SK-MEL-5 (cell line): Measurements from ENCODE around the gene CRLF2. TPM values are rescaled to one million over a fixed set of nuclear protein-coding genes. Genes with fewer than 3 reads are reported as not detected.
A peak's percentile ranks its signal among the peaks of the same experiment; 100 is the strongest.
"Not testable (repeated sequence)": the region's sequence is repeated elsewhere in the genome, so short reads cannot be mapped to it uniquely, and the experiment has no call there.

Experiments
- DNase-seq: peaks from one replicate; pipeline ENCODE4 v3.0.0-alpha.2; 2016; ENCODE audit warnings: low read depth, low spot score
- in situ Hi-C: cut with HindIII; loops from 2 replicates; pipeline ENCODE4 v1.10.0; 2016; ENCODE audit warnings: low sequenced_read_pairs, high pct_unique_total_duplicates, low pct_unique_long_range_greater_than_20kb
- total RNA-seq: library from RNA; depleted of rRNA; stranded (reverse); fragments of >200 nt; shearing (Covaris generic); gene quantifications from 2 replicates; pipeline ENCODE4 v1.2.3, GENCODE V29; 2014

Gene CRLF2
- total RNA-seq, 1 experiment from 2014 or later, result 1.1 TPM

DNA sequence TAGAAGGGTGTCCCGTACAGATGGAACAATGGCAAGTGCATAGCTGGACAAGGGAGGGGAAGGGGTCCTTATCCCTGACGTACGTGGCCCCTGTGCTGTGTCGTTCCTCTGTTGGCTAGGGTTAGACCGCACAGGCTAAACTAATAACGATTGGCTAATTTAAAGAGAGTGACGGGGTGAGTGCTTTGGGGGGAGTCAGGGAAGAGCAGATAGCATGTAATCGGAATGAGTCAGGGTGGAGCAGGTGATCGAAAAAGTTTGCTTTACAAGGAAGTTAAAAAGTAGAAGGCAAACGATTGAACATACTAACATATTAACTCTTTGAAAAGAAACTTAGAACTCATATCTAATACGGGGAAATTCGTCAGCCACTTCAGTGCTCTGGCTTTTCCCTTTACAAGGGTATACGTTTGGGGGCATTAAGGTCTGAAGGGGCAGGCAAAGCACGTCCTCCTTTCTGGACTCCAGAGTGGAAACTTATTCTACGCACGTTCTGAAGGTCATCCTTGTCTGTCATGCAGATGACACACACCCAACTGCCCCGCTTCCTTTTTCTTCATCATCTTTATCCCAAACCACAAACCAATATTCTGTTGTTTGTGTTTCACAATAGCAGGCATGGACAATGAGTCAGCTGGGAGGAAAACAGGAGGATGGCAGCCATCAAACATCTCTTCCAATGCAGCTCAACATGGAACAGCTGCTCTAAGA, 10.2 kb upstream of the CRLF2 start:
- in situ Hi-C loops, result no loop called here
- no peak for DNase-seq

DNA sequence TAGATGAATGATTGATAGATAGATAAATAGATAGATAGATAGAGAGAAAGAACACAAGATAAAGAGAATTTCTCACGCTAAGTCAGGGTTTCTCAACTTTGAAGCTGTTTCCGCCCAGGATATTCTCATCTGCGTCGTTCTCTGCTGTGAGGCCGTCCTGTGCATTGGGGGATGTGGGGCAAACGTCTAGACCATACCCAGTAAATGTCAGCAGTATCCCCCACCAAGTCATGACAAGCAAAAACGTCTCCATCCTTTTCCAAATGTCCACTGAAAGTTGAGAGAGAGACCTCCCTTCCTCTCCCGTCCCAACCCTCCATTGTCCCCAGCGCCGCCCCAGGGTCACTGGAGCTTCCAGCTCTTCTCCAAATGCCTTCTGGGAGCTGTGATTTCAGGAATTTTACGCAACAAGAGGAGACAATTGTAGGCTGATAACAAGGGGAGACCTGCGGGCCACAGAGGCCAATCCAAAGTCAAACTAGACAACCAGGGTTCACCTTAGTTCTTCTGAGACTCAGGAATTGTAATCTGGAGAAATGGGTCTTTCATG, 8.9 kb upstream of the CRLF2 start:
- DNase-seq, result no peak
- in situ Hi-C loops, result no loop called here

DNA sequence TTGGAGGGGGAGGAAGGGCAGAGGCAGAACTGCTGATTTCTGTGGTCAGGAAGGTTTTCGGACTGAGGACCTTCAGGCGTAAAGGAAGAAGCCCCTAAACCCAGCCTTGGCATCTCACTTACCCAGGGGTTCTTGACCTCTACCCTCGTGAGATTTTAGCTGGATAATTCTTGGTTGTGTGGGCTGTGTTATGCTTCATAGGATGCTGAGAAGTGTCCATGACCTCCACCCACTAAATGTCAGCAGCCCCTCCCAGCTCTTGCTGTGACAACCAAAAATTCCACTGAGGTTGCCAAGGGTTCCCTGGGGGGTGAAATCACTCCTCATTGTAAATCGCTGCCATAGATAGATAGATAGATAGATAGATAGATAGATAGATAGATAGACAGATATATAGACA, 5.8 kb upstream of the CRLF2 start:
- DNase-seq, result no peak
- in situ Hi-C loops, result no loop called here

DNA sequence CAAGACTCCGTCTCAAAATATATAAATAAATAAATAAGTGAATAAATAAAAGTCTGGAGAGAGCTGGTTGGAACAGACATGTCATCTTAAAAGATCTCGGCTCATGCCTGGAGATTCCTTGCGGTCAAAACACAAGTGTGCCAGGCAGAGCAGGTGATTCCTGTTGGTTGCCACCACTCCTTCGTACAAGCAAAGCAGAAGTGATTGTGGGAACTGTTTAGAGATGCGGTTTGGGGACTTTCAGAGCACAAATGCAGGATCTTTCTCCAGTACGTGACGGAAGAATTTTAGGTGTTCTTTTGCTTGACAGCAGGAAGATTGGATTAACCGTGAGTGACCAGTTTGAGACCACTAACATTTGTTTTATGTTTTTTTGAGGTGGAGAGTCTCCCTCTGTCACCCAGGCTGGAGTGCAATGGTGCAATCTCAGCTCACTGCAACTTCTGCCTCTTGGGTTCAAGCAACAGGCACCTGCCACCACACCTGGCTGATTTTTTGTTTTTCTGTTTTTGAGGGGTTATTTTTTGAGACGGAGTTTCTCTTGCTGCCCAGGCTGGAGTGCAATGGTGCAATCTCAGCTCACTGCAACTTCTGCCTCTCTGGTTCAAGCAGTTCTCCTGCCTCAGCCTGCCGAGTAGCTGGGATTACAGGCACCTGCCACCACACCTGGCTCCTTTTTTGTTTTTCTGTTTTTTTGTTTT, 2.8 kb upstream of the CRLF2 start:
- DNase-seq, result no peak
- in situ Hi-C loops, result no loop called here

DNA sequence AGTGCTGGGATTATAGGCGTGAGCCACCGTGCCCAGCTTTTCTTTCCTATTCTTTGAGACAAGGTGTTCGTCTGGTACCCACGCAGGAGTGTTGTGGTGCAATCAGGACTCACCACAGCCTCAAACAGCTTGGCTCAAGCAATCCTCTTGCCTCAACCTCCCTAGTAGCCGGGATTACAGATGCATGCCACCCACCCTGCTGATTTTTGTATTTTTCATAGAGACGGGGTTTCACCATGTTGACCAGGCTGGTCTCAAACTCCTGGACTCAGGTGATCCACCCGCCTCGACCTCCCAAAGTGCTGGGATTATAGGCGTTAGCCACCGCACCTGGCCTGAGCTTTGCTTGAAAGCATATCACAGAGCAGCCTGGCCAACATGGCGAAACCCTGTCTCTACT, 1.5 kb upstream of the CRLF2 start:
- no peak for DNase-seq
- in situ Hi-C loops, result no loop called here

DNA sequence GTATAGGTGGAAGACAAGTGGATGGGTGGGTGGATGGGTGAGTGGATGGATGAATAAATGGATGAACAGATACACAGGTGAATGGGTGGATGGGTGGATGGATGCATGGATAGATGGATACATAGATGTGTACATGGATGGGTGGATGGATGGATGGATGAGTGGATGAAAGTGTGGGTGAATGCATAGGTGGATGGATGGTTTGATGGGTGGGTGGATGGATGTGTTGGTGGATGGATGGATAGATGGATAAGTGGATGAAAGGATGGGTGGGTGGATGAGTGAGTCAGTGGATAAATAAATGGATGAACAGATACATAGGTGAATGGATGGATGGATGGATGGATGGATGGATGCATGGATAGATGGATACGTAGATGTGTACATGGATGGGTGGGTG, 1.6 kb downstream of the CRLF2 start:
- DNase-seq, result no peak
- in situ Hi-C loops, result no loop called here

DNA sequence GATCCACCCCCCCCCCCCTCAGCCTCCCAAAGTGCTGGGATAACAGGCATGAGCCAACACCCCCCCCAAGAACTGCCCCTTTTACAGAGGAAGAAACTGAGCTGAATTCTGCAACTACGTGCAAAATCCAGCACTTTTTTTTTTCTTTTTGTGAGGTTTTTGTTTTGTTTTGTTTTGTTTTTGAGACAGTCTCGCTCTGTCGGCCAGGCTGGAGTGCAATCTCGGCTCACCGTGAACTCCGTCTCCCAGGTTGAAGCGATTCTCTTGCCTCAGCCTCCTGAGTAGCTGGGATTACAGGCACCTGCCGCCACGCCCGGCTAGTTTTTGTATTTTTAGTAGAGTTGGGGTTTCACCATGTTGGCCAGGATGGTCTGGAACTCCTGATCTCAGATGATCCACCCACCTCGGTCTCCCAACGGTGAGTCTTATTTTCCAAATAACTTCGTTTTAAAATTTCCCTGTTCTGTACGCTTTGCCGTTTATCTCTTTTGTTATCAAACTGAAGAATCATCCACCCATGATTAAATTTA, 4.9 kb downstream of the CRLF2 start:
- DNase-seq, result no peak
- in situ Hi-C loops, result no loop called here

DNA sequence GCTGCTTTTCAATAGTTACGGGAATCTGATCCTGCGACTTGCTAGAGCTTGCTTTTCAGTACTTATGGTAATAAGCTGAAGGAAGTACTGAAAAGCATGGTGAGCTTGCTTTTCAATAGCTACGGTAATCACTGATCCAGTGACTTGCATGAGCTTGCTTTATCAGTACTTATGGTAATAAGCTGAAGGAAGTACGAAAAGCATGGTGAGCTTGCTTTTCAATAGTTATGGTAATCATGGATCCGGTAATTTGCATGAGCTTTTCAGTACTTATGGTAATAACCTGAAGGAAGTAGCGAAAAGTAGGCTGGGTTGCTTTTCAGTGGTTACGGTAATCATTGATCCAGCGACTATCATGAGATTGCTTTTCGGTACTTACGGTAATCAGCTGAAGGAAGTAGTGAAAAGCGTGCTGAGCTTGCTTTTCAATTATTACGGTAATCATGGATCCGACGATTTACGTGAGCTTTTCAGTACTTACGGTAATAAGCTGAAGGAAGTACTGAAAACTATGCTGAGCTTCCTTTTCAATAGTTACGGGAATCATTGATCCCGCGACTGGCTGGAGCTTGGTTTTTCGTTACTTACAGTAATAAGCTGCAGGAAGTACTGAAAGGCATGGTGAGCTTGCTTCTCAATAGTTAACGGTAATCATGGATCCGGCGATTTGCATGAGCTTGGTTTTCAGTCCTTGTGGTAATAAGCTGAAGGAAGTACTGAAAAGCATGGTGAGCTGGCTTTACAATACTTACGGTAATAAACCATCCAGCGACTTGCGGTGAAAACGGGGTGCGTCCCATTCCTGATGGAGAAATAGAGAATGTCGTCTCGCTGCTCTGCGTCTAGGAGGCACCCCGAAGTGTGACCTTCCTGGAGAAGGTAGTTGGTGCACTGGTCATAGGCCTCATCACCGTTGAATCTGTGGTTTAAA, 6.5 kb downstream of the CRLF2 start:
- in situ Hi-C loops, result no loop called here
- peak; percentile 88 for DNase-seq

DNA sequence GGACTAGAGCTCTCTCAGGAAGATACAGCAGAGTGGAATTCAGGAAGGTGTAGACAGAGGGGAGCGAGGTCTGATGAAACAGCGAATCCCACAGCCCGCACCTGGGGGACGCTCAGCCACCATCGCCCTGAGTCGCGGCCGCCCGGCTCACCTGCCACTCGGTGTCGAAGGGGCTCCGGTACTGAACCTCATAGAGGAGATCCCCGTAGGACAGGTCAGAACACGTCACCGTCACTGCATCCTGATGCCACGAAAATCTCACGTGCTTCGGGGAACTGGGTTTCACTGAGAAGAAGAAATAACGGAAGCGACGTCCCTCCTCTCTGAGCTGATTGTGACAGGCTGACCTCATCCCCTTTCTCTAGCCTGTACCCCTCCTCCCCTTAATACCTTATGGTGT, 10.2 kb downstream of the CRLF2 start:
- in situ Hi-C loops, result no loop called here
- no peak for DNase-seq

DNA sequence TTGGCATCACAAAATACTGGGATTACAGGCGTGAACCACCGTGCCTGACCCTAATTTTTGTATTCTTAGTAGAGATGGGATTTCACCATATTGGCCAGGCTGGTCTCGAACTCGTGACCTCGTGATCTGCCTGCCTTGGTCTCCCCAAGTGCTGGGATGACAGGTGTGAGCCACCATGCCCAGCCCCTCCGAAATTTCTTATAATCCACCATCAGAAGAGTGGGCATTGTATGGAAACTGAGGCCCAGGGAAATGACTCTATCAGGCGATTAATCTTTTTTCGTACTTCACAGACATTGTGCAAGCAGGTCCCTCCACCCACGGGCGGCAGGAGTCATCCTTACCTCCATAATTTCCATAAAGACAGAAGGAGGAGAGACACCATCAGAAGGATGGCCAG, 16.0 kb downstream of the CRLF2 start:
- DNase-seq, result no peak
- in situ Hi-C loops, result no loop called here

DNA sequence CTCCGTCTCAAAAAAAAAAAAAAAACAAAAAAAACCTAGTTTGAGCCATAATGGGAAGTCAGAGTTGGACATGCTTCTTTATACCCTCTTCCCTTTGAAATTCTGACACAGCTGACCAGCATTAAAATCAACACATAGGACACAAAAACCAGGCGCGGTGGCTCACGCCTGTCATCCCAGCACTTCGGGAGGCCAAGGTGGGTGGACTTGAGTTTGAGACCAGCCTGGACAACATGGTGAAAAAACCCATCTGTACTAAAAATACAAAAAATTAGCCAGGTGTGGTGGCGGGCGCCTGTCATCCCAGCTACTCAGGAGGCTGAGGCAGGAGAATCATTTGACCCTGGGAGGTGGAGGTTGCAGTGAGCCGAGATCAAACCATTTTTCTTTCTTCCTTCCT, 20.3 kb downstream of the CRLF2 start:
- in situ Hi-C loops, result not testable (repeated sequence)

DNA sequence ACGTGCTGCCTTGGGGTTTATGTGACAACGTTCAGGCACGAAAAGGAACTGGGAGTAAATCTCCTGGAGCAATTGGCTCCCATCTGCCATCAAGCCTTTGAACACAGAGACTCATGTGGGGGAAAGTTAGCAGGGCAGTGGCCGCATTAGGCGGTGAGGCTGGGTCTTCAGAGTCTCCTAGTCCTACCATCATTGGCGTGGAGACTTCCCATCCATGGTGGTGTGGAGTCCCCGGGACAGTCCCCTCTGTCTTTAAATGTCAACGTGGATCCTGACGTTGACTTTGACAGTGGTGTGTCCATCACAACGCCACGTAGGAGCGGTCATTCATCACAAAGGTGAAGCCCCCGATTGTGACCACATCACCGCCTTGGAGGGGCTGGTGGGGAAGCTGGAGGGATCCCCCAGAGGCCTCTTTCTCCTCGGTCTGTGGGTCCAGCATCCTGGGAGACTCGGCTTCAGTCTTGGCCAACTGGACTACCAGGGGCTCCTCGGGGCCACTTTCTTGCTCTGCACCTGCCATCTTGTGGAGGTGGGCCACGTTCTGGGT, 21.8 kb downstream of the CRLF2 start:
- in situ Hi-C loops, result no loop called here
- no peak for DNase-seq

More for the DNA sequence above, 20.3 kb downstream of the CRLF2 start:
- not testable (repeated sequence) for DNase-seq

DNA sequence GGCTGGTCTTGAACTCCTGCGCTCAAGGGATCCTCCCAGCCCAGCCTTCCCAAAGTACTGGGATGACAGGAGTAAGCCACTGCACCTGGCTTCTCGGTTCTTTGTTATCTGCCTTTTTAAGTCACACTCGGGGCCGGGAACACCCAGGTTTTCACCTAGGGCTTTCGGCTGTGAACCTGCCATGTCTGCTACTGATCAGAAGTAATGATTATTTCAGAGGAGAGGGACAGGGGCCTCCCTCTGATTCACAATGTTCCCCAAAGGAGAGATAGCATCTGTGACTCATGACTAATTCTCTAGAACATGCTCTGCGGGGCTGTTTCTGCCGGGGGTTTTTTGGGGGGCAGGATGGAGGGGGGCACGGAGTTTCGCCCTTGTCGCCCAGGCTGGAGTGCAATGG, 26.9 kb downstream of the CRLF2 start:
- in situ Hi-C loops, result no loop called here
- DNase-seq, result no peak

DNA sequence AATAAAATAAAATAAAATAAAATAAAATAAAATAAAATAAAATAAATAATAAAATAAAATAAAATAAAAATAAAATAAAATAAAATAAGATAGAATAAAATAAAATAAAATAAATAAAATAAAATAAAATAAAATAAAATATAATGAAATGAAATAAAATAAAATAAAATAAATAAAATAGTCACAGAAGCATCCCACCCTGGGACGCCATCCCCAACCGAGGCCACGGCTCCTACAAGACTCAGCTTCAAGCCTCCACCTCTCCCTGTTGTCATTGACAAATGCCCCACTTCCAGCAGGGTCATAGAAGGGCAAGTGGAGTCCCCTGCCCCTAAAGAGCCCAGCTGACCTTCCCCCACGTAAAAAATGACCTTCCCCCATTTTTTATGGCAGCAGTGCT, 30.2 kb downstream of the CRLF2 start:
- no peak for DNase-seq
- in situ Hi-C loops, result no loop called here

DNA sequence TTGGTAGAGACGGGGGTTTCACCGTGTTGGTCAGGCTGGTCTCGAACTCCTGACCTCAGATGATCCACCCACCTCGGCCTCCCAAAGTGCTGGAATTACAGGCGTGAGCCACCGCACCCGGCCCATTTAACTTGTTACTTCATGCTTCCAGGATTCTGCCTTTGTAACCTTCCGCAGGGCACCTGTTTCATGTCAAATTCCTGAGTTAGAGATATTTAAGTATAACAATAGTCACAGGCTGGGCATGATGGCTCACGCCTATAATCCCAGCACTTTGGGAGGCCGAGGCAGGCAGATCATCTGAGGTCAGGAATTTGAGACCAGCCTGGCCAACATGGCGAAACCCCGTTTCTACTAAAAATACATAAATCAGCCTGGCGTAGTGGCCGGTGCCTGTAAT, 30.8 kb downstream of the CRLF2 start:
- DNase-seq, in situ Hi-C loops: not testable (repeated sequence)

DNA sequence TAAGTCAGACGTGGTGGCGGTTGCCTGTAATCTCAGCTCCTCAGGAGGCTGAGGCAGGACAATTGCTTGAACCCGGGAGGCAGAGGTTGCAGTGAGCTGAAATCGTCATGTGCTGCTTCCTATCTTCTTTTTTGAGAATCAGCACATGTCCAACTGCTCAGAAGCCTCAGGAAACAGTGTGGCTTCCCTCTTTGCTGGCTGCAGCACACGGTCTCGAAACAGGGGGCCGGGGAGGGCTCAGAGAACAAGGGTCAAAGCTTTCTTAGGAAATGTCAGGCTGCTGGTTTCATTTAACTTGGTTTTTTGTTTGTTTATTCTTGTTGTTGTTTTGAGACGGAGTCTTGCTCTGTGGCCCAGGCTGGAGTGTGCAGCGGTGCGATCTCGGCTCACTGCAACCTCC, 31.3 kb downstream of the CRLF2 start:
- in situ Hi-C loops, result no loop called here
- no peak for DNase-seq

DNA sequence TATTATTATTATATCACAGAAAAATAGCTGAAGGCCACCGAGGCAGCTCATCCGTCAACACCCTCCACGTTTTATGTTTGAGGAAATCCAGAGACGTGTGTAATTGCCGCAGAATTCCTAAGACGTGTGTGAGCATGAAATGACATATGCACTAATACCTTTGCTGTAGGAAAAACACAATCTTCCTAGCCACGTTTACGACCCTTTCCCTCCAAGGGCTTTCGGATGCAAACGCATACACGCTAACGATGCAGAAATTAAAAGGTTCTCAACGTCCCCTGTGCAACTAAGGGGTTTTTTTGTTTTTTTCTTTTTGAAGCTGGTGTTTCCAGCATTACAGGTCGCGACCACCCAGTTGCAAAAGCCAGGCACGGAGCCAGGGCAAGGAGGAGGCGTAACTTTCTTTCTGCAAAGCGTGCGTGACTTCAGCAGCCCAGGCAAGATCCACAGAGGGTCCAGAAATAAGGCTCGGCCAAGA, 33.8 kb downstream of the CRLF2 start:
- no peak for DNase-seq

More for the DNA sequence above, 33.8 kb downstream of the CRLF2 start:
- in situ Hi-C loops, result no loop called here
